H1 (cell line): ENCODE results near the gene LSM14B. TPM values are rescaled to one million over a fixed set of nuclear protein-coding genes. Genes with fewer than 3 reads are reported as not detected.

Experiments
- CTCF ChIA-PET: fragments of 300-600 bp; sonication (Branson Sonifier 250); formaldehyde crosslinking; loops from one replicate; lab custom pipeline; 2021; ENCODE audit not compliant: partially characterized antibody; lab: Charles Lee
- POLR2A ChIA-PET: fragments of 300-600 bp; sonication (Branson Sonifier 250); formaldehyde crosslinking; loops from one replicate; lab custom pipeline; 2021; ENCODE audit warnings: inconsistent platforms; ENCODE audit not compliant: partially characterized antibody; lab: Charles Lee
- DNase-seq, 2 experiments: peaks; one replicate each; pipeline versions ENCODE4 v3.0.0 to v3.0.0-alpha.2; 2010 to 2022; ENCODE audit warnings: low spot score in 2 of 2, low read depth in 1 of 2, mixed read lengths in 1 of 2
- FAIRE-seq: peaks from 2 replicates; lab custom pipeline; 2011; peaks lifted over from hg19 to GRCh38; lab: Jason Lieb, UNC
- H2AFZ ChIP-seq: 2 replicates; pipeline ENCODE4 v1.8.1; 2012; ENCODE audit warnings: low read length, inconsistent platforms
- H2AK5ac ChIP-seq: 2 replicates; pipeline ENCODE4 v1.6.1; 2013; ENCODE audit warnings: low read depth, low read length
- H2BK120ac ChIP-seq: replicated peaks from 2 replicates; pipeline ENCODE3; 2013; ENCODE audit warnings: low read depth, low read length, inconsistent platforms
- H2BK12ac ChIP-seq: 2 replicates; pipeline ENCODE4 v1.6.1; 2013; ENCODE audit warnings: low read depth, low read length
- H2BK15ac ChIP-seq: 2 replicates; pipeline ENCODE4 v1.6.1; 2013; ENCODE audit warnings: low read length
- H2BK20ac ChIP-seq: 2 replicates; pipeline ENCODE4 v1.6.1; 2013; ENCODE audit warnings: low read length
- H2BK5ac ChIP-seq: 2 replicates; pipeline ENCODE4 v1.6.1; 2013; ENCODE audit warnings: low read depth, low read length
- H3K14ac ChIP-seq: 2 replicates; pipeline ENCODE4 v1.6.1; 2013; ENCODE audit warnings: inconsistent platforms; ENCODE audit not compliant: insufficient read length
- H3K18ac ChIP-seq: 2 replicates; pipeline ENCODE4 v1.6.1; 2013; ENCODE audit warnings: low read length; ENCODE audit errors: extremely low read depth
- H3K23ac ChIP-seq: 2 replicates; pipeline ENCODE4 v1.6.1; 2013; ENCODE audit warnings: inconsistent platforms; ENCODE audit not compliant: insufficient read length
- H3K23me2 ChIP-seq: 2 replicates; pipeline ENCODE4 v1.6.1; 2013; ENCODE audit warnings: low read depth, low read length
- H3K27ac ChIP-seq: 2 replicates; pipeline ENCODE4 v1.6.1; 2011; ENCODE audit warnings: low read depth, low read length, inconsistent platforms
- H3K27me3 ChIP-seq, 4 experiments: replicated peaks in 1 of 4; 1 replicate in 1 of 4; 2 replicates in 3 of 4; pipeline versions ENCODE4 v1.6.1 to v1.8.1; 2011 to 2013; ENCODE audit warnings: low read length in 3 of 4, mild to moderate bottlenecking in 3 of 4, inconsistent platforms in 2 of 4, mixed read lengths in 2 of 4, moderate library complexity in 1 of 4; ENCODE audit not compliant: control insufficient read depth in 3 of 4, insufficient read depth in 3 of 4; ENCODE audit errors: extremely low read depth in 1 of 4
- H3K36me3 ChIP-seq, 4 experiments: 2 replicates each; pipeline versions ENCODE4 v1.6.1 to v1.8.1; 2011 to 2013; ENCODE audit warnings: mild to moderate bottlenecking in 4 of 4, low read length in 3 of 4, moderate library complexity in 2 of 4, control low read depth in 1 of 4, inconsistent platforms in 1 of 4; ENCODE audit not compliant: insufficient read depth in 4 of 4, control insufficient read depth in 2 of 4
- H3K4ac ChIP-seq: replicated peaks from 2 replicates; pipeline ENCODE3; 2013; ENCODE audit warnings: low read length, low read depth, mixed read lengths, inconsistent platforms; ENCODE audit not compliant: insufficient read length
- H3K4me1 ChIP-seq, 4 experiments: replicated peaks in 1 of 4; 1 replicate in 1 of 4; 2 replicates in 3 of 4; pipeline versions ENCODE4 v1.6.1 to v1.8.1; 2011 to 2013; ENCODE audit warnings: low read length in 3 of 4, inconsistent platforms in 2 of 4, mixed read lengths in 1 of 4; ENCODE audit not compliant: insufficient read depth in 4 of 4, control insufficient read depth in 3 of 4
- H3K4me2 ChIP-seq, 2 experiments: 2 replicates each; pipeline versions ENCODE4 v1.6.1 to v1.8.1; 2011 to 2013; ENCODE audit warnings: low read depth in 2 of 2, low read length in 2 of 2, control low read depth in 1 of 2, inconsistent platforms in 1 of 2, mild to moderate bottlenecking in 1 of 2; ENCODE audit not compliant: insufficient read depth in 1 of 2
- H3K4me3 ChIP-seq, 4 experiments: fragments of 200-600, 300-600 bp in 1 of 4; sonication (generic), shearing (Covaris generic), sonication (Bioruptor Twin) in 1 of 4; 2 replicates each; pipeline versions ENCODE4 v1.5.1 to v1.8.1; 2011 to 2016; ENCODE audit warnings: low read length in 4 of 4, low read depth in 3 of 4, control low read depth in 2 of 4, inconsistent platforms in 2 of 4, mild to moderate bottlenecking in 2 of 4, mixed read lengths in 1 of 4, moderate library complexity in 1 of 4; ENCODE audit not compliant: insufficient read depth in 2 of 4; ENCODE audit errors: extremely low read depth in 1 of 4
- H3K56ac ChIP-seq: replicated peaks from 2 replicates; pipeline ENCODE3; 2013; ENCODE audit warnings: low read depth, mild to moderate bottlenecking, mixed read lengths, low read length, inconsistent platforms; ENCODE audit not compliant: insufficient read length
- H3K79me1 ChIP-seq: 2 replicates; pipeline ENCODE4 v1.6.1; 2013; ENCODE audit warnings: low read depth, low read length, control low read depth
- H3K79me2 ChIP-seq, 2 experiments: 2 replicates each; pipeline versions ENCODE4 v1.6.1 to v1.8.1; 2012 to 2013; ENCODE audit warnings: low read length in 2 of 2, mild to moderate bottlenecking in 2 of 2, inconsistent platforms in 1 of 2; ENCODE audit not compliant: insufficient read depth in 2 of 2, control insufficient read depth in 1 of 2
- H3K9ac ChIP-seq, 4 experiments: replicated peaks in 1 of 4; 1 replicate in 1 of 4; 2 replicates in 3 of 4; pipeline versions ENCODE4 v1.6.1 to v1.8.1; 2011 to 2013; ENCODE audit warnings: low read depth in 3 of 4, low read length in 3 of 4, control low read depth in 2 of 4, mild to moderate bottlenecking in 2 of 4, moderate library complexity in 2 of 4, inconsistent platforms in 1 of 4; ENCODE audit errors: extremely low read depth in 1 of 4
- H3K9me3 ChIP-seq, 2 experiments: 2 replicates each; pipeline versions ENCODE4 v1.6.1 to v1.8.1; 2012 to 2013; ENCODE audit warnings: mild to moderate bottlenecking in 2 of 2, moderate library complexity in 2 of 2, control low read depth in 1 of 2, inconsistent platforms in 1 of 2, low read depth in 1 of 2, low read length in 1 of 2, mixed read lengths in 1 of 2; ENCODE audit not compliant: insufficient read depth in 2 of 2
- H4K20me1 ChIP-seq, 2 experiments: replicated peaks in 1 of 2; 2 replicates each; pipeline versions ENCODE3 to v1.8.1; 2011 to 2013; ENCODE audit warnings: inconsistent platforms in 2 of 2, low read length in 2 of 2, mild to moderate bottlenecking in 1 of 2; ENCODE audit not compliant: insufficient read depth in 2 of 2, control insufficient read depth in 1 of 2
- H4K5ac ChIP-seq: 2 replicates; pipeline ENCODE4 v1.6.1; 2013; ENCODE audit warnings: low read length, low read depth, mixed read lengths, inconsistent platforms; ENCODE audit not compliant: insufficient read length
- H4K8ac ChIP-seq: 2 replicates; pipeline ENCODE4 v1.8.0; 2013; ENCODE audit warnings: mild to moderate bottlenecking, moderate library complexity, low read length, inconsistent platforms; ENCODE audit not compliant: insufficient read depth; ENCODE audit errors: extremely low read depth
- H4K91ac ChIP-seq: replicated peaks from 2 replicates; pipeline ENCODE3; 2013; ENCODE audit warnings: low read length, mixed read lengths, inconsistent platforms; ENCODE audit not compliant: insufficient read length
- BACH1 ChIP-seq: IDR thresholded peaks from 2 replicates; pipeline ENCODE4 v1.6.1; 2012; ENCODE audit warnings: low read length, improper control_type of control experiment
- EGR1 ChIP-seq: IDR thresholded peaks from 2 replicates; pipeline ENCODE4 v1.6.1; 2011; ENCODE audit warnings: low read depth, low read length, borderline replicate concordance
- FOSL1 ChIP-seq: IDR thresholded peaks from 2 replicates; pipeline ENCODE4 v1.6.1; 2011; ENCODE audit warnings: mild to moderate bottlenecking, low read depth, low read length, moderate library complexity; ENCODE audit not compliant: insufficient read depth
- HDAC2 ChIP-seq, 2 experiments: fragments of 300-600 bp in 1 of 2; sonication (generic) in 1 of 2; IDR thresholded peaks; 2 replicates each; pipeline ENCODE4 v1.6.1; 2011 to 2012; ENCODE audit warnings: low read depth in 2 of 2, low read length in 2 of 2, mild to moderate bottlenecking in 2 of 2, moderate library complexity in 2 of 2, borderline replicate concordance in 1 of 2, inconsistent platforms in 1 of 2
- KDM4A ChIP-seq: IDR thresholded peaks from one replicate; pipeline ENCODE4 v1.7.1; 2012; ENCODE audit warnings: low read depth, mild to moderate bottlenecking, moderate library complexity, low read length, inconsistent platforms; ENCODE audit not compliant: severe bottlenecking
- SP4 ChIP-seq: IDR thresholded peaks from 2 replicates; pipeline ENCODE4 v1.6.1; 2012; ENCODE audit warnings: low read length, inconsistent platforms
- WGBS, 2 experiments: shearing (Covaris generic) in 1 of 2; methylation state at CpG; one replicate each; pipeline versions ENCODE4 v1.1.6 to v1.1.7; 2013 to 2015; ENCODE audit warnings: low lambda C conversion rate in 2 of 2, mixed read lengths in 2 of 2, inconsistent platforms in 1 of 2, low coverage in 1 of 2, missing lambda C conversion rate in 1 of 2; ENCODE audit not compliant: insufficient replicate concordance in 2 of 2, insufficient coverage in 1 of 2, insufficient read length in 1 of 2; ENCODE audit errors: extremely low coverage in 1 of 2, missing lambda C conversion rate in 1 of 2; 5-methylcytosine and 5-hydroxymethylcytosine counted together
- long read RNA-seq, 2 experiments: library from RNA in 1 of 2; library from capped mRNA in 1 of 2; stranded (forward); transcript quantifications; one replicate each; pipeline ENCODE4 v2.0.0, GENCODE V29; 2021; ENCODE audit warnings: inconsistent platforms in 1 of 2
- polyA minus RNA-seq, 3 experiments: library from RNA; depleted of rRNA, polyadenylated mRNA; stranded (reverse); fragments of >200 nt; gene quantifications; 1 replicate in 2 of 3; 2 replicates in 1 of 3; pipeline ENCODE4 v1.2.3, GENCODE V29; 2011
- polyA plus RNA-seq, 7 experiments: library from polyadenylated mRNA; depleted of rRNA in 3 of 7; stranded (reverse) in 5 of 7; unstranded in 2 of 7; fragments of >200 nt in 5 of 7; fragments of 200-250 nt in 2 of 7; gene quantifications; 1 replicate in 5 of 7; 2 replicates in 1 of 7; 4 replicates in 1 of 7; pipeline versions ENCODE4 v1.2.1 to v1.2.3, GENCODE V29; 2011 to 2013; ENCODE audit warnings: missing spikeins in 2 of 7, mixed read lengths in 2 of 7
- total RNA-seq: library from RNA; stranded (reverse); fragmentation: NEBNext Ultra II Directional; extraction: Animal tissue kit (Norgen Biotek cat#: 25700); gene quantifications from 2 replicates; pipeline ENCODE4 v1.2.1, GENCODE V29; 2021
- TF ChIP-seq, protein P1 (sequence below): IDR thresholded peaks from 2 replicates; pipeline ENCODE4 v1.6.1; 2012; ENCODE audit warnings: inconsistent platforms

Gene LSM14B
- total RNA-seq, result 65.6 and 70.0 TPM in 2 replicates
- 58.3 and 93.9 TPM in 2 replicates for polyA plus RNA-seq (2011; rRNA removed)
- polyA plus RNA-seq (2011; cell fraction: cytosol; rRNA removed), result 55.5 TPM
- 80.3 TPM for polyA plus RNA-seq (2011; cell fraction: nucleus; rRNA removed)
- polyA plus RNA-seq (2012, experiment 1 of 2), result 62.5 to 71.2 TPM (median 67.6 TPM) in 4 replicates
- polyA plus RNA-seq (2012, experiment 2 of 2), result 24.0 TPM
- polyA plus RNA-seq (2013, experiment 1 of 2), result 46.2 TPM
- polyA plus RNA-seq (2013, experiment 2 of 2), result 45.5 TPM
- polyA minus RNA-seq (2011; rRNA and poly(A)+ RNA removed), result 51.4 and 62.8 TPM in 2 replicates
- polyA minus RNA-seq (2011; cell fraction: cytosol; rRNA and poly(A)+ RNA removed), result 40.5 TPM
- 38.9 TPM for polyA minus RNA-seq (2011; cell fraction: nucleus; rRNA and poly(A)+ RNA removed)
- long read RNA-seq, experiment 1, partial matches to known transcripts, result 41 of 50 reads
- long read RNA-seq, experiment 1, other reads (novel, unspliced or antisense), result 6 of 50 reads
- long read RNA-seq, experiment 2, partial matches to known transcripts, result 0 of 1 reads
- long read RNA-seq, experiment 2, other reads (novel, unspliced or antisense), result 1 of 1 reads

DNA sequence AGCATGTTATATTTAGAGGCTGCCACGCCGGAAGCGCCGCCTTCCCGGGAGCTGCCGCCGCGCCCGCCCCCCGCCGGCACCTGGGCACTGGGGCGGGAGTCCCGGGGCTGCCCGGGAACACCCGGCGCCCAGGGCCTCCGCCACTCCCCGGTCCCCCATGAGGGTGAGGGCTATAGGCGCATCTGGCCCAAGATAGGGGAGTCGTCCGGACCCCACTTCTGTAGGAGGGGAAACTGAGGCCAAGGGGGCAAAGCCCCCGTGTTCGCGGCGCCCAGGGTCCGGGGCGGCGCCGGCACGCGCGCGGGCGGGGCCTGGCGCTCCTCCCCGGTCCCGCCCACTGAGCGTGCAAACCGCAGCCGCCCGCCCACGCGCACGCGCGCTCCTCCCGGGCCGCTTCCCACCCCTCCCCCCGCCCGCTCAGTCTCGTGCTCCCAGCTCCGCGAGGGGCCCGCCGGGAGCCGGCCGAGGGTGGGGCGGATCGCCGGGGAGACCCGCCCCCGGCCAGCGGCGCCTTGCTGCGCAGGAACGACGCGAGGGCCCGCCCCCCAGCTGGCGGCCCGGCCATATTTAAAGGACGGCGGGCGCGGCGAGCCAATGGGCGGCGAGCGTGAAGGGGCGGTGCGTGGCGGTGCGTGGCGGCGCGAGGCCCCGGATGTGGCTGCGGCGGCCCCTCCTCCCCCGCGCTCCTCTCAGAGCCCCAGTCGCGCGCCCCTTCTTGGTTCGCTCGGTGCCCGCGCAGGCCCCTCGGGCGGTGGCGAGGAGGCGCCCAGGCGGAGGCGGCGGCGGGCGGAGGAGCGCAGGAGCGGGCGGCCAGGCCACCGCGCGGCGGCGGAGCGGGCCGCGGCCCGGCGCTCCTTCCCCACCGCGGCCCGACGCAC, at the start of gene LSM14B:
Gene LSM14B (plus strand): TSS at position 700 of the 878 bp plus-strand sequence. CDS start 192 bp downstream, outside the sequence.
- Histone ChIP-seq H2BK20ac (no peak within 1 kb of the TSS), H3K14ac (no peak within 1 kb of the TSS), H4K20me1 (peaks cover 20 to 25% of the 10 kb centered on the region in 2 experiments), H3K79me1 (peaks cover 18% of the 10 kb centered on the region), H2BK120ac (no peak within 1 kb of the TSS), H3K4me2 (peak within 1 kb of the TSS; percentile 81 to 86), H2BK12ac (no peak within 1 kb of the TSS), H3K27me3 (no peaks in the 10 kb centered on the region; a peak in 1 of 7 replicates), H3K4ac (no peak within 1 kb of the TSS), H3K79me2 (peaks cover 13 to 30% of the 10 kb centered on the region in 2 experiments), H3K27ac (peak within 1 kb of the TSS; percentile 82; the same call in 1 of the 2 replicates), H3K23ac (no peak within 1 kb of the TSS), H2AFZ (no peak within 1 kb of the TSS; the same call in 1 of the 2 replicates), H3K4me1 (peaks cover 4 to 19% (median 7%) of the 10 kb centered on the region in 4 experiments), H4K91ac (peak within 1 kb of the TSS; percentile 91), H3K4me3 (peak within 1 kb of the TSS; percentile 65 to 98 (median 78)), H3K18ac (peak within 1 kb of the TSS; percentile 95), H3K23me2 (peaks cover 5% of the 10 kb centered on the region; the same call in 1 of the 2 replicates), H3K9ac (peak within 1 kb of the TSS; percentile 75 to 84 (median 82)), H4K5ac (peak within 1 kb of the TSS; percentile 88), H3K56ac (peak within 1 kb of the TSS; percentile 70), H4K8ac (peak within 1 kb of the TSS; percentile 83), H2AK5ac (no peak within 1 kb of the TSS), H3K9me3 (no peaks in the 10 kb centered on the region), H2BK15ac (no peak within 1 kb of the TSS), H3K36me3 (peaks cover 18 to 28% (median 21%) of the 10 kb centered on the region in 4 experiments), H2BK5ac (peak within 1 kb of the TSS; percentile 66; the same call in 1 of the 2 replicates)
- WGBS, 2 experiments, result 0% methylated on average over 19 of the region's 124 CpGs; no CpG with 5 or more reads in 1 of the 2 experiments
- POLR2A ChIA-PET, result interaction anchor here (0.5 to 12.2 kb wide), 25 partner anchors 13 to 143 kb away, joined by 3 to 125 read pairs (median 4); partner anchors contain the start of genes PSMA7, SS18L1 and TAF4
- DNase-seq (peak; percentile 75 to 92), FAIRE-seq (no peak)
- CTCF ChIA-PET, result interaction anchor here (0.7 to 2.5 kb wide), 3 partner anchors 54 to 114 kb away, joined by 3 to 13 read pairs (median 9); no protein-coding TSS in a partner anchor
- no peak for TF ChIP-seq FOSL1
- TF ChIP-seq HDAC2 (IDR thresholded peaks at IDR 0.05; ENCODE audit: borderline replicate concordance in 1 of 2, low read depth in 2 of 2, low read length in 2 of 2), result peak; percentile 88 to 94; a peak in 2 of 4 replicates
- peak; percentile 90 for TF ChIP-seq BACH1
- TF ChIP-seq, protein P1, sequence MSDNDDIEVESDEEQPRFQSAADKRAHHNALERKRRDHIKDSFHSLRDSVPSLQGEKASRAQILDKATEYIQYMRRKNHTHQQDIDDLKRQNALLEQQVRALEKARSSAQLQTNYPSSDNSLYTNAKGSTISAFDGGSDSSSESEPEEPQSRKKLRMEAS, result peak; percentile 42; the same call in 1 of the 2 replicates
- no peak for TF ChIP-seq SP4
- peak; percentile 41 for TF ChIP-seq KDM4A
- peak; percentile 79 for TF ChIP-seq EGR1
